Omental fat pad (tissue), 4 donors: ENCODE measurements around the gene USP25. TPM values are rescaled to one million over a fixed set of nuclear protein-coding genes. Genes with fewer than 3 reads are reported as not detected.

Source experiments
- ATAC-seq: fragments of 150-250 bp; one replicate; pipeline ENCODE4 v1.9.1; 2016; ENCODE audit warnings: mild to moderate bottlenecking, moderate library complexity; ENCODE audit not compliant: low FRiP score
- DNase-seq: peaks from one replicate; pipeline ENCODE4 v3.0.0-alpha.2; 2019; ENCODE audit warnings: low spot score
- total RNA-seq, 4 donors: library from RNA; depleted of rRNA; stranded (reverse); fragments of >200 nt; gene quantifications; one replicate each; pipeline ENCODE4 v1.1.0, GENCODE V29; 2016
- TF ChIP-seq, protein P1 (sequence below), 3 donors: fragments of 450-650 bp; IDR thresholded peaks; one replicate each; pipeline ENCODE4 v1.5.1; 2016 to 2017; ENCODE audit warnings: antibody characterized with exemption in 3 of 3, mild to moderate bottlenecking in 3 of 3, moderate library complexity in 2 of 3

USP25 gene
- total RNA-seq, 4 donors from 2014 or later = 46.5 to 63.8 (median 59.0) TPM

DNA sequence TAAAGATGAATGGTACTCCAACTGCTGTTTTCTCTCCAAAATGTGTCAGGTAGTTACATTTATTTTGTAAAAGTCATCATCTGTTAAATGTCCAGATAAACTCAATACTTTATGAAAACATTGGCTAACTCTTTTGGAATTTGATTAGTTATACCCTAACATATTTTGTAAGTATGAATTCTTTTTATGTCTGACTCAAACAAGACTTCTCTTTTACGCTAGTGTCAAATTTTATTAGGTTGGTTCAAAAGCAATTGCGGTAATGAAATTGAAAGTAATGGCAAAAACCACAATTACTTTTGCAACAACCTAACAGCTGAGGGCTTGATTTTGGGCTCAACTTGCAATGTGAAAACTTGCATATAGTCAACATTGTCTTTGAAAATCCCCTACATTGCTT, 41.0 kb upstream of the USP25 start:
- peak; percentile 72 for ATAC-seq
- no peak for DNase-seq

DNA sequence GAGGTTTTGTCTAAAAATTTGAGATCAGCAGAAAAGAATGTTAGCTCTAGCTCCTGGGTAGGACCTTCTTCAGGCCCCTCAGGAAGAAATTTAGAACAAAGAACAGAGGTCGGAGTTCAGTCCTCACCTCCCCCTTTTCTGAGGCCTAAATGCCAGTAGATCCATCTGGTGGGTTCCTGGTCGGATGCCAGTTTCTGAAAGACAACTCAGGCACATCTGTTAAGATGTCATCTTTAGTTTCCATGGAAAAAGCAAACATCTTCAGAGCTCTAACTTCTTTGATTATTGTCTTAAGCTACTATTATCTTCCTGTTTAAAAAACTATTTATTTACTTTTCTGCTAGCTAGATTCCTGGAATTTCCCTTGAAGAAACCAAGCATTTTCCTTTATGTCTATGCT, 37.1 kb upstream of the USP25 start:
- TF ChIP-seq, protein P1, sequence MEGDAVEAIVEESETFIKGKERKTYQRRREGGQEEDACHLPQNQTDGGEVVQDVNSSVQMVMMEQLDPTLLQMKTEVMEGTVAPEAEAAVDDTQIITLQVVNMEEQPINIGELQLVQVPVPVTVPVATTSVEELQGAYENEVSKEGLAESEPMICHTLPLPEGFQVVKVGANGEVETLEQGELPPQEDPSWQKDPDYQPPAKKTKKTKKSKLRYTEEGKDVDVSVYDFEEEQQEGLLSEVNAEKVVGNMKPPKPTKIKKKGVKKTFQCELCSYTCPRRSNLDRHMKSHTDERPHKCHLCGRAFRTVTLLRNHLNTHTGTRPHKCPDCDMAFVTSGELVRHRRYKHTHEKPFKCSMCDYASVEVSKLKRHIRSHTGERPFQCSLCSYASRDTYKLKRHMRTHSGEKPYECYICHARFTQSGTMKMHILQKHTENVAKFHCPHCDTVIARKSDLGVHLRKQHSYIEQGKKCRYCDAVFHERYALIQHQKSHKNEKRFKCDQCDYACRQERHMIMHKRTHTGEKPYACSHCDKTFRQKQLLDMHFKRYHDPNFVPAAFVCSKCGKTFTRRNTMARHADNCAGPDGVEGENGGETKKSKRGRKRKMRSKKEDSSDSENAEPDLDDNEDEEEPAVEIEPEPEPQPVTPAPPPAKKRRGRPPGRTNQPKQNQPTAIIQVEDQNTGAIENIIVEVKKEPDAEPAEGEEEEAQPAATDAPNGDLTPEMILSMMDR (IDR thresholded peaks at IDR 0.05) = no peak
- no peak for ATAC-seq
- DNase-seq = no peak

More for the DNA sequence above, 41.0 kb upstream of the USP25 start:
- TF ChIP-seq, protein P1 (IDR thresholded peaks at IDR 0.05) = no peak

DNA sequence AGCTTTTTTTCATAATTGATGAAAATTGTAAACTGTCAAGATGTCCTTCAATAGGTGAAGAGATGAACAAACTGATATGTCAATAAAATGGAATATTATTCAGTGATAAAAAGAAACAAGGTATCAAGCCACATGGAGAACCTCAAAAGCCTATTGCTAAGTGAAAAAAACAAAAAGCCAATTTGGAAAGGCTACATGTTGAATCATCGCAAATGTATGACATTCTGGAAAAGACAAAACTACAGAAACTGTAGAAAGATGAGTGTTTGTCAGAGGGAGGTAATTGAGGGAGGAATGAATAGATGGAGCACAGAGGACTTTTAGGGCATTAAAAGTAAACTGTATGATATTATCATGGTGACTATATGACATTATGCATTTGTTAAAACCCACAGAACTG, 34.5 kb upstream of the USP25 start:
- TF ChIP-seq, protein P1 (IDR thresholded peaks at IDR 0.05) = no peak
- DNase-seq (no peak), ATAC-seq (no peak)

DNA sequence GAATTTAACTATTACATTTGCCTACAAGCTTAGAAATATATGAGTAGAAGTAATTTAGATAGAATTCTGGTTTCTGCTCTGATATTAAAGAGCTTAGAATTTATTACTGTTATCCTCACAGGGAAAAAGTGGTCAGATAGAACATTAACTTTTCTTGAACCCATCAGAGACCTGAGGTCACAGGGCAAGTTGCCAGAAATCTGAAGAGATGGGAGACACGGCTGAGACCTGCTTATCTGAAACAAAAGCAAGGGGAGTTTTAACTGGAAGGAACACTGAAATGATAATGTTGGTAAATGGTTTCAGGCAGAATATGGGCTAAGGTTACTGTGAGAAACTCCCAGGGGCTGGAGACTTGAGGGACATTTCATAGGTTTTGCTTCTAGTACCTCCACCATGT, 28.0 kb upstream of the USP25 start:
- TF ChIP-seq, protein P1 (IDR thresholded peaks at IDR 0.05) = no peak
- no peak for ATAC-seq
- DNase-seq = no peak

DNA sequence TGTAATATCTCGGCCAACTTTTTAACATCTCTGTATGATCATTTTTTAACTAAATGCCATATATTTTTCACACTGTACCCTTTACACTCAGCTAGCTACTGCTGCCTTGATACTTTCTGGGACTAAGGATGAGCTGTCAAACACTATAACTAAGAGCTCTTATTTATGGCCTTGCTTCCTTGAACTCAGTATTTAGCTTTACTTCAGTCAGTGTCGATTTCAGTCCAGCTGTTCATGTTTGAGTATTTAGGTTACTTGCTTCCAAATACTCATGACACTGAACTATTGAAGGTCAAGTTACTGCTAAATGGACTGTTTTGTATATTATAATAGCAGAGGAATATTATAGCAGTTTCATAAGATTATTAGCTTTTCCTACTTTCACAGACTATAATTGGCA, 25.9 kb upstream of the USP25 start:
- ATAC-seq (no peak), DNase-seq (no peak)
- TF ChIP-seq, protein P1 (IDR thresholded peaks at IDR 0.05) = no peak

DNA sequence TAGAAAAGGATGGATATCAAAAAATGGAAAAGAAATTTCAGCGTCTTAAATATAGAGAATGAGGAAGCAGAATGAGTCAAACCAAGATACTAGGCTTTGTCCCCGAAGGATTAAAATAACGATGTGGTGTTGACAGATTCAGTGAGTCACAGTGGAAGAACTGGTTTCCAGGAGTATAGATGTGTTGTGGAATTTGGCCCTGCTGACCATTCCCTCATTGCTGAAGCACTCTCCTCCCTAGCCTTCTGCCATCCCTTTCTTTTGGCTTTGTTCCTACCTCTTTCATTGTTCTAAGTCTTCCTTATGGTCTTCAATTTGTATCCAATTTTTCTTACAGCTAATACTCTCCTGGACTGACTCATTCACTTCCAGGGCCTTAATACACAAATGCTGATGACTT, 23.1 kb upstream of the USP25 start:
- TF ChIP-seq, protein P1 (IDR thresholded peaks at IDR 0.05) = no peak
- ATAC-seq = peak; percentile 70
- DNase-seq = no peak

DNA sequence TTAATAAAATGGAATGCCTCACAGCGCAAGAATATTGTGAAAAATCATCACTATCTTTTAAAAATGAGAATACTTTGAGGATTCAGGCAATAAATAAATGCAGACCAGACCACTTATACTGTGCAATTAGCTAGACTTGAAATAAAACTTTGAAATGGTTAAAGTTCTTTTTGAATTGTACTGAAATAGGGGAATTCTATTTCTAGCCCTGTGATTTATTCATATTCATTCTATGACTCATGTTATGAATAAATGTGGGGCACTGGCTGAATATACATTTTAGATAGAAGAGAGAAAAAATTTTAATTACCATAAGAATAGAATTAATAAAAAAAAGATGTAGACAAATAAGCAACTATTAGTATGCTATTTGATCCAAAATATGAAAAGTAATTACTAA, 16.4 kb upstream of the USP25 start:
- TF ChIP-seq, protein P1 (IDR thresholded peaks at IDR 0.05) = no peak
- ATAC-seq = no peak
- DNase-seq = no peak
